HCT116 (cell line): ENCODE measurements around the gene ACTG1. TPM values are rescaled to one million over a fixed set of nuclear protein-coding genes. Genes with fewer than 3 reads are reported as not detected.

Experiments used
- ATAC-seq: fragments of 200-7000 bp; cut with Tn5 transposase; 2 replicates; pipeline ENCODE4 v1.9.1; 2020; ENCODE audit warnings: mild to moderate bottlenecking, moderate library complexity
- BruUV-seq: library from RNA; stranded (reverse); fragments of 400-500 nt; replicated peaks from 2 replicates; lab custom pipeline; 2021; lab: Mats Ljungman, UMichigan
- CTCF ChIA-PET: fragments of 300-600 bp; sonication (Branson Sonifier 250); formaldehyde crosslinking; loops from one replicate; lab custom pipeline; 2021; ENCODE audit warnings: antibody characterized with exemption; lab: Charles Lee
- POLR2A ChIA-PET: fragments of 300-600, 350-600 bp; sonication (Branson Sonifier 250); formaldehyde crosslinking; loops from one replicate; lab custom pipeline; 2021; ENCODE audit warnings: antibody characterized with exemption; lab: Charles Lee
- RAD21 ChIA-PET, 2 experiments: fragments of 300-600 bp; sonication (Branson Sonifier 250); formaldehyde crosslinking; loops; one replicate each; lab custom pipeline; 2023; ENCODE audit warnings: low total read pairs in 2 of 2; ENCODE audit not compliant: uncharacterized antibody in 2 of 2, unreplicated experiment in 2 of 2, low non-redundant PET in 1 of 2; lab: Charles Lee
- DNase-seq: peaks from one replicate; pipeline ENCODE4 v3.0.0-alpha.2; 2010; ENCODE audit warnings: low read depth, low spot score
- H2AFZ ChIP-seq: fragments of 200-600 bp; shearing (Covaris generic), sonication (generic); 2 replicates; pipeline ENCODE4 v1.6.1; 2017; ENCODE audit warnings: low read depth, mixed run types, mixed read lengths, antibody characterized with exemption, low read length; ENCODE audit not compliant: poor library complexity, severe bottlenecking
- H3K27ac ChIP-seq: 2 replicates; pipeline ENCODE4 v1.5.1; 2012; ENCODE audit warnings: low read depth, low read length
- H3K27me3 ChIP-seq: fragments of 200-600 bp; sonication (generic); 2 replicates; pipeline ENCODE4 v1.6.1; 2016; ENCODE audit warnings: mixed run types, low read length, mixed read lengths; ENCODE audit not compliant: insufficient read depth
- H3K36me3 ChIP-seq, 2 experiments: fragments of 200-500 bp in 1 of 2; fragments of 200-600 bp in 1 of 2; sonication (Bioruptor generic) in 1 of 2; sonication (generic) in 1 of 2; 2 replicates each; pipeline versions ENCODE4 v1.5.1 to v1.6.1; 2014 to 2016; ENCODE audit warnings: low read length in 2 of 2, inconsistent platforms in 1 of 2, mixed read lengths in 1 of 2, mixed run types in 1 of 2; ENCODE audit not compliant: insufficient read depth in 2 of 2, control insufficient read depth in 1 of 2
- H3K4me1 ChIP-seq, 2 experiments: fragments of 200-600 bp in 1 of 2; sonication (generic) in 1 of 2; 2 replicates each; pipeline versions ENCODE4 v1.5.1 to v1.6.1; 2012 to 2017; ENCODE audit warnings: low read length in 2 of 2, inconsistent platforms in 1 of 2, mild to moderate bottlenecking in 1 of 2, mixed read lengths in 1 of 2, mixed run types in 1 of 2, moderate library complexity in 1 of 2; ENCODE audit not compliant: insufficient read depth in 2 of 2, control insufficient read depth in 1 of 2
- H3K4me2 ChIP-seq: fragments of 200-600 bp; sonication (generic); 2 replicates; pipeline ENCODE4 v1.6.1; 2017; ENCODE audit warnings: mixed run types, low read length, mixed read lengths
- H3K4me3 ChIP-seq, 2 experiments: fragments of 200-600 bp in 1 of 2; sonication (generic) in 1 of 2; replicated peaks in 1 of 2; 2 replicates each; pipeline ENCODE4 v1.5.1; 2011 to 2016; ENCODE audit warnings: low read length in 2 of 2, control low read depth in 1 of 2, low read depth in 1 of 2, mild to moderate bottlenecking in 1 of 2, mixed read lengths in 1 of 2, mixed run types in 1 of 2
- H3K79me2 ChIP-seq: fragments of 200-600 bp; sonication (generic); 2 replicates; pipeline ENCODE4 v1.6.1; 2017; ENCODE audit warnings: mild to moderate bottlenecking, mixed run types, low read length, moderate library complexity, mixed read lengths; ENCODE audit not compliant: insufficient read depth
- H3K9ac ChIP-seq: fragments of 200-600 bp; sonication (generic); 2 replicates; pipeline ENCODE4 v1.6.1; 2016; ENCODE audit warnings: low read length, mixed read lengths
- H3K9me2 ChIP-seq: fragments of 200-600 bp; sonication (generic), shearing (Covaris generic); 2 replicates; pipeline ENCODE4 v1.6.1; 2017; ENCODE audit warnings: mixed run types, mild to moderate bottlenecking, moderate library complexity; ENCODE audit not compliant: insufficient read depth
- H3K9me3 ChIP-seq, 2 experiments: fragments of 200-500 bp in 1 of 2; fragments of 200-600 bp in 1 of 2; sonication (Bioruptor generic) in 1 of 2; sonication (generic) in 1 of 2; 2 replicates each; pipeline ENCODE4 v1.6.1; 2014 to 2017; ENCODE audit warnings: low read length in 2 of 2, mixed read lengths in 2 of 2, inconsistent platforms in 1 of 2, low read depth in 1 of 2, mild to moderate bottlenecking in 1 of 2, mixed run types in 1 of 2, moderate library complexity in 1 of 2; ENCODE audit not compliant: control insufficient read depth in 1 of 2, insufficient read depth in 1 of 2
- H4K20me1 ChIP-seq: fragments of 200-600 bp; sonication (generic), shearing (Covaris generic); 2 replicates; pipeline ENCODE4 v1.6.1; 2017; ENCODE audit warnings: mixed run types, mild to moderate bottlenecking, moderate library complexity; ENCODE audit not compliant: insufficient read depth
- EZH2 ChIP-seq: fragments of 200-600 bp; sonication (generic); IDR thresholded peaks from 2 replicates; pipeline ENCODE4 v1.6.1; 2017; ENCODE audit warnings: antibody characterized with exemption, mixed run types
- FOSL1 ChIP-seq: IDR thresholded peaks from 2 replicates; pipeline ENCODE4 v1.6.1; 2012; ENCODE audit warnings: low read depth
- JUND ChIP-seq: IDR thresholded peaks from 2 replicates; pipeline ENCODE4 v1.6.1; 2012
- MAX ChIP-seq: IDR thresholded peaks from 2 replicates; pipeline ENCODE4 v1.6.1; 2012
- RAD21 ChIP-seq: IDR thresholded peaks from 2 replicates; pipeline ENCODE4 v1.6.1; 2012; ENCODE audit warnings: low read depth, mild to moderate bottlenecking
- SIN3A ChIP-seq: IDR thresholded peaks from 2 replicates; pipeline ENCODE4 v1.6.1; 2012; ENCODE audit warnings: low read depth
- TCF7L2 ChIP-seq: IDR thresholded peaks from 2 replicates; pipeline ENCODE4 v1.7.0; 2011; ENCODE audit warnings: borderline replicate concordance, inconsistent platforms; ENCODE audit not compliant: insufficient read depth, insufficient read length; ENCODE audit errors: extremely low read depth
- intact Hi-C: fragments of 100-400 bp; cut with micrococcal nuclease; formaldehyde crosslinking; loops from 2 replicates; pipeline ENCODE4 v1.10.0; 2022
- total RNA-seq: library from RNA; stranded (reverse); gene quantifications from one replicate; pipeline ENCODE4 v1.2.1, GENCODE V29; 2021; ENCODE audit not compliant: unreplicated experiment
- TF ChIP-seq, protein P1 (sequence below), 3 experiments: fragments of 200-600 bp in 1 of 3; sonication (generic) in 1 of 3; IDR thresholded peaks in 2 of 3; conservative IDR thresholded peaks in 1 of 3; 2 replicates each; pipeline ENCODE4 v1.5.1; 2012 to 2017; ENCODE audit warnings: low read depth in 2 of 3, low read length in 2 of 3, antibody characterized with exemption in 1 of 3, borderline replicate concordance in 1 of 3, control low read depth in 1 of 3, mild to moderate bottlenecking in 1 of 3, mixed read lengths in 1 of 3, mixed run types in 1 of 3, moderate library complexity in 1 of 3; ENCODE audit not compliant: insufficient read depth in 1 of 3
- TF ChIP-seq, protein P2 (sequence below): IDR thresholded peaks from 2 replicates; pipeline ENCODE4 v1.6.1; 2011; ENCODE audit warnings: mild to moderate bottlenecking, low read length, moderate library complexity; ENCODE audit not compliant: insufficient replicate concordance; ENCODE audit errors: extremely low read depth
- TF ChIP-seq, protein P3 (sequence below): IDR thresholded peaks from 2 replicates; pipeline ENCODE4 v1.6.1; 2012

Gene ACTG1
- total RNA-seq, 1 experiment from 2014 or later, result 6,223 TPM

DNA sequence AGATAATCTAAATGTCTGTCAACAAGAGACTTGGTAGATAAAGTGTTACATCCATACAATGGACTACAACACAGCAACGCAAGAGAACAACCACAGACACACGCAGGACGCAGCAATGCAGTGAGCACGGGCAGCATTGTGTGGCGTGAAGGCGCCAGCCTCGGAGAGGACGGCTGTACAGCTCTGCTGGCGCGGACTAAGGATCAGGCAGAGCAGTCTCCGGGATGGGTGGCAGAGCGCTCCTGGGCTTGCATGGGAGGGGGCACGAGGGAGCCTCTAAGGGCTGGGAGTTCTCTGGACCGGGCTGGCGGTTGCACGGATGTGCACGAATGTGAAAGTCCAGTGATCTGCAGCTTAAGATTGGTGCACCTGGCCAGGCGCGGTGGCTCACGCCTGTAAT lies 34.5 kb downstream of the ACTG1 start:
- Histone ChIP-seq H3K36me3 (no peaks in the 10 kb centered on the region), H2AFZ (no peak overlapping the region)
- TF ChIP-seq, protein P1, sequence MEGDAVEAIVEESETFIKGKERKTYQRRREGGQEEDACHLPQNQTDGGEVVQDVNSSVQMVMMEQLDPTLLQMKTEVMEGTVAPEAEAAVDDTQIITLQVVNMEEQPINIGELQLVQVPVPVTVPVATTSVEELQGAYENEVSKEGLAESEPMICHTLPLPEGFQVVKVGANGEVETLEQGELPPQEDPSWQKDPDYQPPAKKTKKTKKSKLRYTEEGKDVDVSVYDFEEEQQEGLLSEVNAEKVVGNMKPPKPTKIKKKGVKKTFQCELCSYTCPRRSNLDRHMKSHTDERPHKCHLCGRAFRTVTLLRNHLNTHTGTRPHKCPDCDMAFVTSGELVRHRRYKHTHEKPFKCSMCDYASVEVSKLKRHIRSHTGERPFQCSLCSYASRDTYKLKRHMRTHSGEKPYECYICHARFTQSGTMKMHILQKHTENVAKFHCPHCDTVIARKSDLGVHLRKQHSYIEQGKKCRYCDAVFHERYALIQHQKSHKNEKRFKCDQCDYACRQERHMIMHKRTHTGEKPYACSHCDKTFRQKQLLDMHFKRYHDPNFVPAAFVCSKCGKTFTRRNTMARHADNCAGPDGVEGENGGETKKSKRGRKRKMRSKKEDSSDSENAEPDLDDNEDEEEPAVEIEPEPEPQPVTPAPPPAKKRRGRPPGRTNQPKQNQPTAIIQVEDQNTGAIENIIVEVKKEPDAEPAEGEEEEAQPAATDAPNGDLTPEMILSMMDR (IDR thresholded peaks at IDR 0.05 in 2 of 3, conservative IDR thresholded peaks at IDR 0.05 in 1 of 3; ENCODE audit: borderline replicate concordance in 1 of 3, insufficient read depth in 1 of 3, low read depth in 2 of 3, low read length in 2 of 3), result no peak
- TF ChIP-seq FOSL1 (no peak), MAX (no peak), RAD21 (no peak), JUND (no peak), EZH2 (no peak), SIN3A (no peak), TCF7L2 (no peak)
- TF ChIP-seq, protein P2, sequence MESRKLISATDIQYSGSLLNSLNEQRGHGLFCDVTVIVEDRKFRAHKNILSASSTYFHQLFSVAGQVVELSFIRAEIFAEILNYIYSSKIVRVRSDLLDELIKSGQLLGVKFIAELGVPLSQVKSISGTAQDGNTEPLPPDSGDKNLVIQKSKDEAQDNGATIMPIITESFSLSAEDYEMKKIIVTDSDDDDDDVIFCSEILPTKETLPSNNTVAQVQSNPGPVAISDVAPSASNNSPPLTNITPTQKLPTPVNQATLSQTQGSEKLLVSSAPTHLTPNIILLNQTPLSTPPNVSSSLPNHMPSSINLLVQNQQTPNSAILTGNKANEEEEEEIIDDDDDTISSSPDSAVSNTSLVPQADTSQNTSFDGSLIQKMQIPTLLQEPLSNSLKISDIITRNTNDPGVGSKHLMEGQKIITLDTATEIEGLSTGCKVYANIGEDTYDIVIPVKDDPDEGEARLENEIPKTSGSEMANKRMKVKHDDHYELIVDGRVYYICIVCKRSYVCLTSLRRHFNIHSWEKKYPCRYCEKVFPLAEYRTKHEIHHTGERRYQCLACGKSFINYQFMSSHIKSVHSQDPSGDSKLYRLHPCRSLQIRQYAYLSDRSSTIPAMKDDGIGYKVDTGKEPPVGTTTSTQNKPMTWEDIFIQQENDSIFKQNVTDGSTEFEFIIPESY, result no peak
- TF ChIP-seq, protein P3, sequence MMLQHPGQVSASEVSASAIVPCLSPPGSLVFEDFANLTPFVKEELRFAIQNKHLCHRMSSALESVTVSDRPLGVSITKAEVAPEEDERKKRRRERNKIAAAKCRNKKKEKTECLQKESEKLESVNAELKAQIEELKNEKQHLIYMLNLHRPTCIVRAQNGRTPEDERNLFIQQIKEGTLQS, result no peak
- TF ChIP-seq, all 23 proteins: peak for 0
- DNase-seq (no peak), ATAC-seq (no peak)
- ChIA-PET POLR2A (no interaction called here), RAD21 (no interaction called here), CTCF (no interaction called here)
- no peaks in the 10 kb centered on the region for H3K27me3 ChIP-seq
- peaks cover 4 to 21% of the 10 kb centered on the region in 2 experiments for H3K4me1 ChIP-seq
- no peaks in the 10 kb centered on the region for H3K9me3 ChIP-seq
- H3K79me2 ChIP-seq, result no peaks in the 10 kb centered on the region
- H3K27ac ChIP-seq, result no peak overlapping the region
- BruUV-seq, result no TSS peak
- intact Hi-C loops, result no loop called here
- H3K4me3 ChIP-seq, result no peak overlapping the region
- H3K9ac ChIP-seq, result no peak overlapping the region
- no peaks in the 10 kb centered on the region for H3K9me2 ChIP-seq
- no peaks in the 10 kb centered on the region for H4K20me1 ChIP-seq
- no peak overlapping the region for H3K4me2 ChIP-seq
